ENCODE measurements around the gene RIN3. TPM values are rescaled to one million over a fixed set of nuclear protein-coding genes. Genes with fewer than 3 reads are reported as not detected.

Gene RIN3
- polyA plus RNA-seq, 3 donors: 42.8 to 144 (median 54.6) TPM

DNA sequence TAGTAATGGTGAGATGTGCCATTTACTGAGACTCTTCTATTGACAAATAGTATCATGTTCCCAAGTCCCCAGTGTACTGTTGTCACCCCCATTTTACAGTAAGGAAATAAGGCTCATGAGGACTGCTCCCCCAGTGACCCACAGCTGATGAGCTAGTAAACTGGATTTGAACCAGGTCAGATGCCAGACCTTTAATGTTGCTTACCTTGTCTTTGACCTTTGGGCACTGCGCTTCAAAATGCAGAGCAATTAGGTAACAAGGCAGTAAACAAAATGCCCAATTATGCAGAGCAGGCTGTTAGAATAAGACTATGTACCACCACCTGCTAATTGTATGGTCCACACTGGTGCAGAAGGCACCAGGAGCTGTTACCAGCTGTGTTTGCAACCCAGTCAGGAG is 38.5 kb upstream of the RIN3 start:
- Mint-ChIP-seq H3K4me1 (peaks cover 75% of the 10 kb centered on the region), H3K4me3 (peak overlapping the region; percentile 61 to 76), H3K36me3 (peaks cover 20 to 41% of the 10 kb centered on the region in 2 donors), H3K27me3 (ENCODE audit: low read depth in 3 of 3) (no peaks in the 10 kb centered on the region), H3K9me3 (peaks cover 0 to 9% (median 0%) of the 10 kb centered on the region in 7 donors), H3K27ac (peak overlapping the region; percentile 91 to 98 (median 96))
- no peak overlapping the region for H2AFZ ChIP-seq (ENCODE audit: insufficient read depth, low read depth, low read length, poor library complexity, severe bottlenecking)
- no peak overlapping the region for H3K9ac ChIP-seq (ENCODE audit: insufficient read depth, low read length, poor library complexity, severe bottlenecking)
- peaks cover 5% of the 10 kb centered on the region for H4K20me1 ChIP-seq (ENCODE audit: insufficient read depth, low read length)
- H3K79me2 ChIP-seq (ENCODE audit: insufficient read depth, low read length): peaks cover 87% of the 10 kb centered on the region
- intact Hi-C loops (cut with micrococcal nuclease): no loop called here
- peaks cover 0 to 9% of the 10 kb centered on the region in 2 donors for H3K36me3 ChIP-seq (replicated peaks in 1 of 2; ENCODE audit: control insufficient read depth in 1 of 2, insufficient read depth in 2 of 2, low read length in 2 of 2)
- peak overlapping the region; percentile 69 to 93 for H3K27ac ChIP-seq (ENCODE audit: low read depth in 1 of 2, low read length in 2 of 2)
- H3K4me1 ChIP-seq (ENCODE audit: control insufficient read depth in 1 of 2, insufficient read depth in 2 of 2, low read length in 2 of 2): peaks cover 64 to 77% of the 10 kb centered on the region in 2 donors
- peak overlapping the region; percentile 54 for H3K4me2 ChIP-seq (replicated peaks; ENCODE audit: extremely low read depth, low read length, poor library complexity, severe bottlenecking)
- TF ChIP-seq, protein P1, sequence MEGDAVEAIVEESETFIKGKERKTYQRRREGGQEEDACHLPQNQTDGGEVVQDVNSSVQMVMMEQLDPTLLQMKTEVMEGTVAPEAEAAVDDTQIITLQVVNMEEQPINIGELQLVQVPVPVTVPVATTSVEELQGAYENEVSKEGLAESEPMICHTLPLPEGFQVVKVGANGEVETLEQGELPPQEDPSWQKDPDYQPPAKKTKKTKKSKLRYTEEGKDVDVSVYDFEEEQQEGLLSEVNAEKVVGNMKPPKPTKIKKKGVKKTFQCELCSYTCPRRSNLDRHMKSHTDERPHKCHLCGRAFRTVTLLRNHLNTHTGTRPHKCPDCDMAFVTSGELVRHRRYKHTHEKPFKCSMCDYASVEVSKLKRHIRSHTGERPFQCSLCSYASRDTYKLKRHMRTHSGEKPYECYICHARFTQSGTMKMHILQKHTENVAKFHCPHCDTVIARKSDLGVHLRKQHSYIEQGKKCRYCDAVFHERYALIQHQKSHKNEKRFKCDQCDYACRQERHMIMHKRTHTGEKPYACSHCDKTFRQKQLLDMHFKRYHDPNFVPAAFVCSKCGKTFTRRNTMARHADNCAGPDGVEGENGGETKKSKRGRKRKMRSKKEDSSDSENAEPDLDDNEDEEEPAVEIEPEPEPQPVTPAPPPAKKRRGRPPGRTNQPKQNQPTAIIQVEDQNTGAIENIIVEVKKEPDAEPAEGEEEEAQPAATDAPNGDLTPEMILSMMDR (IDR thresholded peaks at IDR 0.05): no peak
- no peaks in the 10 kb centered on the region for H3K27me3 ChIP-seq (ENCODE audit: control insufficient read depth in 2 of 2, insufficient read depth in 2 of 2, low read length in 2 of 2)
- H3K9me3 ChIP-seq (replicated peaks in 1 of 2; ENCODE audit: control insufficient read depth in 1 of 2, insufficient read depth in 1 of 2, low read length in 2 of 2): no peaks in the 10 kb centered on the region
- no peak for DNase-seq
- 100% methylated on average over 1 of the region's 1 CpG for WGBS (ENCODE audit: insufficient coverage)
- H3K4me3 ChIP-seq (replicated peaks in 1 of 3; ENCODE audit: low read depth in 2 of 3, low read length in 3 of 3): peak overlapping the region in 1 of 3 experiments; percentile 60

DNA sequence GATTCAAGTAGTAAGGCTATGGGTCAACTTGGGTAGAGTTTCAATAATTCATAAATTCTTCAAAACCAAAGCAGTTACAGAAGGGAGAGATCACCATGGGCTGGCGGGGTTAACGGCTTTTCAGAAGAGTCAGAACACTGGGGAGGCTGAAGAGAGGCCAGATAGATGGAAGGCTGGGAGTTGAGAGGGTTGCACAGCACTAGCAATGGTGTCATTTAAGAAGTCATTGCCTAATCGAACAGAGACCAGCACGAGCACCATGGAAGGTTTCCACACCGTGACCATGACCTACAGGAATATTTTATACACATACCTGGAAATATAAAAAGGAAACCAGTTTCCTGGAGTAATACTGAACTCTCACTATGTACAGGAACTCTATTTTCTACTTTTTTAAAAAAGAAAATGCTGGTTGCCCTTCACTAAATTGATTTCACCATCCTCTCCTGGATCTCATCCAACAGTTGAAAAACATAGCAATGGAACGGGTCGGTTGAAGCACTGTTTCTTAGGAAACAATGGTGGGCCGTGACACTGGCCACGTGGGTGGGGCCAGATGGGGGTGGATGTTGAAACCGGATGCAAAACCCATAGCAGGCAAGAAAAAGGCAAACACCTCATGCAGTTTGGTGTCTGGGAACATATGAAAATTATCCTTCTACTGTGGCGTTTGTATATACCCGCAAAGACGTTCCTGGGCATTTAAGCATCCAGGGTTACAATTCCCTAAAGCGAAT is 38.0 kb upstream of the RIN3 start:
- Histone ChIP-seq H3K9ac (ENCODE audit: insufficient read depth, low read length, poor library complexity, severe bottlenecking) (no peak overlapping the region), H3K9me3 (replicated peaks in 1 of 2; ENCODE audit: control insufficient read depth in 1 of 2, insufficient read depth in 1 of 2, low read length in 2 of 2) (no peaks in the 10 kb centered on the region), H3K79me2 (ENCODE audit: insufficient read depth, low read length) (peaks cover 87% of the 10 kb centered on the region), H4K20me1 (ENCODE audit: insufficient read depth, low read length) (peaks cover 5% of the 10 kb centered on the region), H3K27ac (ENCODE audit: low read depth in 1 of 2, low read length in 2 of 2) (peak overlapping the region; percentile 69 to 93), H3K4me2 (replicated peaks; ENCODE audit: extremely low read depth, low read length, poor library complexity, severe bottlenecking) (peak overlapping the region; percentile 54), H3K27me3 (ENCODE audit: control insufficient read depth in 2 of 2, insufficient read depth in 2 of 2, low read length in 2 of 2) (no peaks in the 10 kb centered on the region), H3K4me1 (ENCODE audit: control insufficient read depth in 1 of 2, insufficient read depth in 2 of 2, low read length in 2 of 2) (peaks cover 58 to 73% of the 10 kb centered on the region in 2 donors), H3K36me3 (replicated peaks in 1 of 2; ENCODE audit: control insufficient read depth in 1 of 2, insufficient read depth in 2 of 2, low read length in 2 of 2) (peaks cover 0 to 9% of the 10 kb centered on the region in 2 donors), H2AFZ (ENCODE audit: insufficient read depth, low read depth, low read length, poor library complexity, severe bottlenecking) (peak overlapping the region; percentile 21), H3K4me3 (replicated peaks in 1 of 3; ENCODE audit: low read depth in 2 of 3, low read length in 3 of 3) (peak overlapping the region in 1 of 3 experiments; percentile 60)
- intact Hi-C loops (cut with micrococcal nuclease): no loop called here
- Mint-ChIP-seq H3K4me3 (peak overlapping the region; percentile 61 to 76), H3K27me3 (ENCODE audit: low read depth in 3 of 3) (no peaks in the 10 kb centered on the region), H3K27ac (peak overlapping the region; percentile 91 to 98 (median 96)), H3K4me1 (peaks cover 71% of the 10 kb centered on the region), H3K9me3 (peaks cover 0 to 9% (median 0%) of the 10 kb centered on the region in 7 donors), H3K36me3 (peaks cover 16 to 38% of the 10 kb centered on the region in 2 donors)
- peak; percentile 79 to 86 (median 86) for DNase-seq
- TF ChIP-seq, protein P1 (IDR thresholded peaks at IDR 0.05): no peak
- 0% methylated on average over 5 of the region's 14 CpGs for WGBS (ENCODE audit: insufficient coverage)
